Stomach (tissue), 4 donors: ENCODE data around the gene TNFRSF21.

Experiments
- POLR2A ChIP-seq, 4 donors: fragments of 450-650 bp; IDR thresholded peaks; one replicate each; pipeline ENCODE4 v1.6.1; 2016; ENCODE audit warnings: antibody characterized with exemption in 4 of 4, control low read depth in 2 of 4, mild to moderate bottlenecking in 1 of 4, moderate library complexity in 1 of 4
- POLR2AphosphoS5 ChIP-seq, 3 donors: sonication (generic); formaldehyde crosslinking; IDR thresholded peaks; one replicate each; pipeline ENCODE4 v1.6.1; 2016; ENCODE audit warnings: antibody characterized with exemption in 3 of 3

DNA sequence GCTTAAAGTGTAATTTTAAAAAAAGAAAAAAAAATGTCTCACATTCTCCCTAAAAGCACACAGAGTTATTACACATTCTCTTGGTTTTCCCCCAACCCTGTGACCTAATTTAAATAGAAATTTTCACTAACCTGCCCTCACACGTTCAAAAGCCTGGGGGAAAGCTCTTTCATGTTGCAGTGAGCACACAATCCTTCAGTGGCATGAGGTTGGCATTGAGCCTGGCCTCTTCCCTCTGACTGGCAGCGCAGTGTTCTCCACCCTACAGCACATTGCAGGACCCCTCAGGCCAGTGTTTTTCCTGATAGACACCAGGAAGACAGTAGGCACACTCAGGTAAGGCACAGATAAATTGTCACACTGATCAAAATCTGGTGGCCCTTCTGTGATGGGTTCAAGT is 34.1 kb downstream of the TNFRSF21 start:
- TF ChIP-seq POLR2A (IDR thresholded peaks at IDR 0.05) (no peak), POLR2AphosphoS5 (IDR thresholded peaks at IDR 0.05) (no peak)
